ENCODE data around the gene KCNJ6. TPM values are rescaled to one million over a fixed set of nuclear protein-coding genes. Genes with fewer than 3 reads are reported as not detected.
"Not testable (repeated sequence)": the region's sequence is repeated elsewhere in the genome, so short reads cannot be mapped to it uniquely, and the experiment has no call there.

Gene KCNJ6
- total RNA-seq, 2 donors from 2014 or later: not detected

DNA sequence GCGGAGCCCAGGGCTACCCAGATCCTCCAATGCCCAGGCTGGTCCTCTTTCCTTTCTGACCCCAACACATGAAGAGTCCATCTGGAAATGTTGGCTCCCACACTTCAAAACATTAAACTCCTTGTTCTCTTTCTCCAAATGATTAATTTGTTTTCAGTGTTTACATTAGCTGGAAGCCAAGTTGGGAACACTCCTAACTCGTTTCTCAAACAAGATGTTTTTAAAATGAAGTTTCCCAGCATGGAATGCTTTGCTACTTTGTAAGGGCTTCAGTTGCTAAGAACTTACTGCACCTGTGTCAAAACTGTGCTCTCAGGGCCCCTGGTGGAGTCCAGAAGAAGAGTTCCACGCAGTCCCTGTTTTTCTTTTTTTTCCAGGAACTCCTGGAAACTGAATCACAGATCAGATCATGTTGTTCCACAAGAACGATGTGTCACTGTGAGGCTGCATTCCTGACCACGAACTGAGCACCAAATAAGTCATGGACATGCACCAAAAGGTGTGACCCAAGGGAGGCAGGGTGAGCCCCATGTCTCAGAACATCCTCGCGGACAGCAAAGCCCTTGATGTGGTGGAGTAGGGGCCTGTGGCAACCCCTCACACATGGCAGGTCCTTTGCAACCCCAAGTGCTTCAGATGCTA, 257.3 kb downstream of the KCNJ6 start:
- H3K27ac Mint-ChIP-seq: no peak overlapping the region
- peaks cover 5% of the 10 kb centered on the region for H3K4me1 Mint-ChIP-seq (ENCODE audit: low read depth)
- H3K9me3 Mint-ChIP-seq: no peaks in the 10 kb centered on the region
- H3K27me3 Mint-ChIP-seq (ENCODE audit: low read depth): peaks cover 11% of the 10 kb centered on the region
- DNase-seq: no peak
- H3K36me3 Mint-ChIP-seq (ENCODE audit: insufficient read depth in 2 of 2): no peaks in the 10 kb centered on the region
- ATAC-seq (replicated peaks in 1 of 2): no peak
- H3K4me3 Mint-ChIP-seq: no peak overlapping the region

DNA sequence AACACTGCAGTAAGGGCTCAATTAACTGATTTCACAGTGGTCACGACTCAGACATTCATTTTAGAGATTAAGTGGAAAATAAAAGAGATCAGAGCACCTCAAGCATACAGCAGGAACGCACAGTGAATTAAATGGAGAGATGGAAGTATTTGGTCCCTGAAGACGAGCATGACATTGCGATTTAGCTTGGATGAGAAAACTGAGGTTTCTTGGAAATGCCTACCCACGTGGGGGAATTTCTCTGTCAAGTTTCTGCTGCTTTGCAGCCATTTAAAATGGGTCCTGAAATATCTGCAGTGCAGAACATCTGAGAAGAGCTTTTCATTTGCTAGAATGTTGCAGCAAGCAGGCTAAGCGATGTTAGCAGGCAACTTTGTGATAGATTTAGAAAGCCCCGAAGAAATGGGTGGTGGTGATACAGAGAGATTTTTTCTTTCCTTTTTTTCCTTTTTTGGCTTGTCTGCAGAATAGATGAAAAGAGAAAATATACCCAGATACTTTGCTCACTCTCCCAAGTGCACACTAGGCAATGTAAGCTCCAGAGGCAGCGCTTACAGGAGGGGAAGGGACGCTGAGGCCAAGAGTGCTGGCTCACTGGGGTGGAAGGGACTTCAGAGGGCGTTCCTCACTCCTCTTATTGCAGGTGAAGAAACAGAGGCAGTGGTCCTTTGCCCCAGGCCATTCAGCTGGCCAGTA, 258.0 kb downstream of the KCNJ6 start:
- H3K4me3 Mint-ChIP-seq: no peak overlapping the region
- H3K27me3 Mint-ChIP-seq (ENCODE audit: low read depth): peaks cover 11% of the 10 kb centered on the region
- DNase-seq (no peak), ATAC-seq (replicated peaks in 1 of 2) (no peak)
- H3K27ac Mint-ChIP-seq: no peak overlapping the region
- H3K36me3 Mint-ChIP-seq (ENCODE audit: insufficient read depth in 2 of 2): no peaks in the 10 kb centered on the region
- H3K4me1 Mint-ChIP-seq (ENCODE audit: low read depth): peaks cover 5% of the 10 kb centered on the region
- no peaks in the 10 kb centered on the region for H3K9me3 Mint-ChIP-seq

DNA sequence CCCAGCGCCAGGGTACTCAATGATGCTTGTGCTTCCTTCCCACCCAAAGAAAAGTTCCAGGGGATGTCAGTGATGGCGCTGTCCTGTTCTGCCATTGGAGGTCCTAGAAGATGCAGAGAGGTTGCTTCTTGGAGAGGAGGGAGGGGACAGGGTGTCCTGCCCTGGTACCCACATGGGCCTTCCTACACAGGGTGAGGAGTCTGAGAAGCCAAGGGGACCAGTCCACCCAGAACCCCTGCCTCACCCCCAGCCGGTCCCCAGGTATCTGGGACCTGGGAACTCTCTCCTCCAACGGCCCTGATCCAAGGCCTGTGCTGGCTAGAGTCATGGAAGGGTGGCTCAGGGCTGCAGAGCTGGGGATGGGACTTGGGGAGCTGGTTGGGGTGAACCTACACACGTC, 259.4 kb downstream of the KCNJ6 start:
- ATAC-seq (replicated peaks in 1 of 2) (no peak), DNase-seq (no peak)
- peaks cover 11% of the 10 kb centered on the region for H3K27me3 Mint-ChIP-seq (ENCODE audit: low read depth)
- no peak overlapping the region for H3K4me3 Mint-ChIP-seq
- H3K9me3 Mint-ChIP-seq: no peaks in the 10 kb centered on the region
- no peak overlapping the region for H3K27ac Mint-ChIP-seq
- H3K36me3 Mint-ChIP-seq (ENCODE audit: insufficient read depth in 2 of 2): no peaks in the 10 kb centered on the region
- peaks cover 5% of the 10 kb centered on the region for H3K4me1 Mint-ChIP-seq (ENCODE audit: low read depth)

DNA sequence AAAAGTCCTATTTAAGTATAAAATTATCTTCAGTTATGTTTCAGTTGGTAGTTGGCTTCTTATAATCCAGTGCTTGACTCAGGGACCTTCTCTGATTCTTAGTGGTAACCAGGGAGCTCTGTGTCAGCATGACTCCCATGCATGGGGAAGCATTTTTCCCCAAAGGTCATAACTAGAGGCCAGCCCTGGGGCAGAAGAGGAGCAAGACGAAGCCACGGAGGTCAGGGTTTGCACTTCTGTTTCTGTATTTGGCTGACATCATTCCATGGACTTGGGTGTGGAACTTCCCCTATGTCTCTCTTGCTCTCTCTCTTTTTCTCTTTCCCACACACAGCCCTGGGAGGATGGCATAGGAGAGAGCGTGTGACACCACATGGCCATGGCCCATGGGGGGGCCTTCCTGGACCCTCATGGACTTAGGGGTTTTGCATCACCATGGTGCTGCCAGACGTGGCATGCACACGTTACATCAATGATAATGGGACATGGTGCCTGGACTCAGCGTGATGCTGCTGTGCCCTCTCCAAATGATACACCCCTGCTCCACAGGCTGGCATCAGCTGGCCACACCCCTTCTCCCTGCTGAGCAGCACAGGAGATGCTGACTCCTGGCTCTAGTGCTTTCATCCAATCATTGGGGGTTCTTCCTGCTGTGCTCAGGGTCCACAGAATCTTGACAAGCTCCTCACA, 260.5 kb downstream of the KCNJ6 start:
- no peak overlapping the region for H3K4me3 Mint-ChIP-seq
- peaks cover 11% of the 10 kb centered on the region for H3K27me3 Mint-ChIP-seq (ENCODE audit: low read depth)
- no peak for DNase-seq
- no peaks in the 10 kb centered on the region for H3K9me3 Mint-ChIP-seq
- H3K36me3 Mint-ChIP-seq (ENCODE audit: insufficient read depth in 2 of 2): no peaks in the 10 kb centered on the region
- H3K27ac Mint-ChIP-seq: no peak overlapping the region
- H3K4me1 Mint-ChIP-seq (ENCODE audit: low read depth): peaks cover 5% of the 10 kb centered on the region
- no peak for ATAC-seq (replicated peaks in 1 of 2)

DNA sequence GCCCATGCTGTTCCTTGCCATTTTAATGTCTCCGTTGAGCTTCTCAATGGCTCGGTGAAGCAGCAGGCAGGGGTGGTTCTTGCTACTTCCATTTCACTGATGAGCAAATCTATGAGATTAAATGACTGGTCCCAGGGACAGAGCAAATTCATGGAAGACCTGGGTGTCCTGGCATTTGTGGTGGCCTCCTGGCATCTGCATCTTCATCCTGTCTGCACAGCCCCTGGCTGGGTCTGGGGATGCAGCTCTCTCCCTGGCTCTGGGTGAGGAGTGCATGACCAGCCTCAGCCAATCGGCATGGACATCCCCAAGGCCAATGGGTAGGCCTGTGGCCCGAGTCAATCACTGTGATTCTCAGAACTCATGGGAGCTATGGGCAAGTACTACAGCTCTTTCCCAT, 261.7 kb downstream of the KCNJ6 start:
- Mint-ChIP-seq H3K27me3 (ENCODE audit: low read depth) (peaks cover 11% of the 10 kb centered on the region), H3K36me3 (ENCODE audit: insufficient read depth in 2 of 2) (no peaks in the 10 kb centered on the region), H3K4me1 (ENCODE audit: low read depth) (peaks cover 5% of the 10 kb centered on the region), H3K9me3 (no peaks in the 10 kb centered on the region), H3K27ac (no peak overlapping the region), H3K4me3 (no peak overlapping the region)
- DNase-seq: no peak
- ATAC-seq (replicated peaks in 1 of 2): no peak

DNA sequence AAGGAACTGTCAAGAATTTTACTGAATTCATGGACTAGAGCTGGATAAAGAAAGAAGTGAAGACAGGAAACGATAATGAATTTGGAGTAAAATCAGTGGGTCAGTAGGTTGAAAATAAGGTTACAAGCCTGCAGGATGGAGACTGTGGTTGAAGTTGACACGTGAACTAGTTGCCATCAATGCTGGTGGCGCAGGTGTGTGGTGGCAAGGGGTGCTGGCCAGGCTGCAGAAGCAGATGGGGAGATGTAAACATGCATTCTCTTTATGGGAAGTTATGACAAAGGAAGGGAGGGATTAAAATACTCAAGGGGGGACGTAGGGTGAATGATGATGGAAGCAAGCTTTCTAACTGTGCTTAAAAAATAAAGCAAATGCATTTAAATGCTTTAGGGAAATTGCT, 263.1 kb downstream of the KCNJ6 start:
- Mint-ChIP-seq H3K27ac (no peak overlapping the region), H3K4me1 (ENCODE audit: low read depth) (no peaks in the 10 kb centered on the region), H3K27me3 (ENCODE audit: low read depth) (peaks cover 7% of the 10 kb centered on the region), H3K9me3 (no peaks in the 10 kb centered on the region), H3K36me3 (ENCODE audit: insufficient read depth in 2 of 2) (no peaks in the 10 kb centered on the region), H3K4me3 (no peak overlapping the region)
- ATAC-seq (replicated peaks in 1 of 2) (no peak), DNase-seq (no peak)

DNA sequence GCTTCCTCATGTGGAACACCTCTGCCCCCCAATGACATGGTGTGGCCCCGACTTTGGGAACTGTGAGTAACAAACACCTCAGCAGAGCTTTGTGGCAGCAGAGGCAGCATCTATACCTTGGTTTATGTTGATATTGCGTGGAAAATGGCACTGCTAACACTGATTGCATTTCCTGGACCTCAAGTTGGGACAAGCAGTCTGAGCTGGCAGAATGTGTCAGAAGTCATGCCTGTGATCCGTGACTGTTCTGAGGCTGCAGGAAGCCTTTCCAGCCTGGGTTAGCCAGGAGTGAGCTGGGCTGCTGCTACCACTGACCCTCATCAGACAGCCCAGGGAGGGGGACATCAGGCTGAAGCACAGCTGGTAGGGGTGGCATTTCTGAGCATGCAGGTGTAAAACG, 268.5 kb downstream of the KCNJ6 start:
- H3K27ac Mint-ChIP-seq: no peak overlapping the region
- H3K27me3 Mint-ChIP-seq (ENCODE audit: low read depth): peaks cover 21% of the 10 kb centered on the region
- H3K36me3 Mint-ChIP-seq (ENCODE audit: insufficient read depth in 2 of 2): no peaks in the 10 kb centered on the region
- H3K4me3 Mint-ChIP-seq: no peak overlapping the region
- no peaks in the 10 kb centered on the region for H3K9me3 Mint-ChIP-seq
- DNase-seq (no peak), ATAC-seq (replicated peaks in 1 of 2) (no peak)
- H3K4me1 Mint-ChIP-seq (ENCODE audit: low read depth): no peaks in the 10 kb centered on the region

DNA sequence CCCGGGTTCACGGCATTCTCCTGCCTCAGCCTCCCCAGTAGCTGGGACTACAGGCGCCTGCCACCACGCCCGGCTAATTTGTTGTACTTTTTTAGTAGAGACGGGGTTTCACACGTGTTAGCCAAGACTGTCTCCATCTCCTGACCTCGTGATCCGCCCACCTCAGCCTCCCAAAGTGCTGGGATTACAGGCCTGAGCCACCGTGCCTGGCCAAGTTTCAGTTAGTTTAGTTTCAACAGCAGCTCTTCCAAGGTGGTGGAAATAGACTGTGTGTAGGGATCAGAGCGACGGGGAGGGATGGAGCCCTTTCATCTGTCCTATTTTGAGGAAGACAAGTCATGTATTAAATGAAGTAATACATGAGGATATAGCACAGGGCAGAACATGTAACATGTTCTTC, 269.5 kb downstream of the KCNJ6 start:
- not testable (repeated sequence) for H3K9me3 Mint-ChIP-seq; DNase-seq; H3K27ac Mint-ChIP-seq; H3K4me1 Mint-ChIP-seq (ENCODE audit: low read depth); H3K36me3 Mint-ChIP-seq (ENCODE audit: insufficient read depth in 2 of 2); ATAC-seq (replicated peaks in 1 of 2); H3K4me3 Mint-ChIP-seq
- H3K27me3 Mint-ChIP-seq (ENCODE audit: low read depth): peaks cover 32% of the 10 kb centered on the region

DNA sequence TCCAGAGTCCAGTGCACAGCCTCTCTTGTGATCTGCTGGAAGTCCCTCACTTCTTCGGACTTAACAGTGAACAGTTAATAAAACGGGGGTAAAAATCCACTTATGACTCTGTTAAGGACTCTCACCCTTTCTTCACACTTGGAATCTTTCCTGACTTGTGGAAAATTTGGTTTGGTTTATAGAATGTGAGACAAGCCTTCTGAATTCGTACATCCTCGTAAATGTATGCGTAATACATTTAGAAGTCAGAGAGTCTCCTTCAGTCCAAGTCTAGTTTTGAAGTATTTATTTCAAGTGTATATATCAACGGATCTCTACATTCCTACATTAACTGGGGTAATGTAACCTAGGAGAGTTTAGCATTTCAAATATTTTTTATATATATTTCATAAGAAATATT, 270.4 kb downstream of the KCNJ6 start:
- Mint-ChIP-seq H3K9me3 (no peaks in the 10 kb centered on the region), H3K27ac (no peak overlapping the region), H3K4me1 (ENCODE audit: low read depth) (peaks cover 5% of the 10 kb centered on the region), H3K4me3 (no peak overlapping the region), H3K27me3 (ENCODE audit: low read depth) (peaks cover 40% of the 10 kb centered on the region), H3K36me3 (ENCODE audit: insufficient read depth in 2 of 2) (no peaks in the 10 kb centered on the region)
- no peak for ATAC-seq (replicated peaks in 1 of 2)
- no peak for DNase-seq

DNA sequence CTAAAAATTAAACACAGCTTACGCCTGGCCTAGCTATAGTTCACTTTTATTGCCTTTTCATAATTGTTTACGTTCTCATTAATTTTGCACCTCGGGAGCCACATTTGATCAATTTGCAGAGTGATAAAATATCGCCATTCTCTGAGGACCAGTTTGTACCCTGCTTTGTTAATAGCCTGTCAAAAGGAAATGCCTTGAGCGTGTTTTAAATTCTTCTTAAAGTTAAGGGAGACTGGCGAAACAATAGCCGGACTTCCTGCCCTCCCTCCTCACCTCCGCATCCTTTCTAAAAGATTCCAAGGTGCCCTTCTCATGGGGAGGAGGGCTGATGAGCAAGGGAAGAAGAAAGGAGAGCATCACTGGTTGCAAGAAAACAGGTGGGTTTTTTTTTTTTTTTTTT, 271.6 kb downstream of the KCNJ6 start:
- Mint-ChIP-seq H3K27me3 (ENCODE audit: low read depth) (peaks cover 52% of the 10 kb centered on the region), H3K4me3 (no peak overlapping the region), H3K36me3 (ENCODE audit: insufficient read depth in 2 of 2) (no peaks in the 10 kb centered on the region), H3K9me3 (no peaks in the 10 kb centered on the region), H3K27ac (no peak overlapping the region), H3K4me1 (ENCODE audit: low read depth) (peaks cover 13% of the 10 kb centered on the region)
- DNase-seq (no peak), ATAC-seq (replicated peaks in 1 of 2) (no peak)

DNA sequence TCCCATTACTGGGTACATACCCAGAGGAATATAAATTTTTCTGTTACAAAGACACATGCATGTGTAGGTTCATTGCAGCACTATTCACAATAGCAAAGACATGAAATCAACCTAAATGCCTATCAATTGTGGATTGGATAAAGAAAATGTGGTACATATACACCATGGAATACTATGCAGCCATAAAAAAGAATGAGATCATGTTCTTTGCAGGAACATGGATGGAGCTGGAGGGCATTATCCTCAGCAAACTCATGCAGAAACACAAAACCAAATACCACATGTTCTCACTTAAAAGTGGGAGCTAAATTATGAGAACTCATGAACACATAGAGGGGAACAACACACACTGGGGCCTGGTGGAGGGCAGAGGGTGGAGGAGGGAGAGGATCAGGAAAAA, 272.4 kb downstream of the KCNJ6 start:
- H3K4me1 Mint-ChIP-seq (ENCODE audit: low read depth): peaks cover 16% of the 10 kb centered on the region
- not testable (repeated sequence) for H3K27ac Mint-ChIP-seq; ATAC-seq (replicated peaks in 1 of 2); H3K36me3 Mint-ChIP-seq (ENCODE audit: insufficient read depth in 2 of 2); H3K9me3 Mint-ChIP-seq; H3K4me3 Mint-ChIP-seq; DNase-seq
- H3K27me3 Mint-ChIP-seq (ENCODE audit: low read depth): peaks cover 56% of the 10 kb centered on the region

DNA sequence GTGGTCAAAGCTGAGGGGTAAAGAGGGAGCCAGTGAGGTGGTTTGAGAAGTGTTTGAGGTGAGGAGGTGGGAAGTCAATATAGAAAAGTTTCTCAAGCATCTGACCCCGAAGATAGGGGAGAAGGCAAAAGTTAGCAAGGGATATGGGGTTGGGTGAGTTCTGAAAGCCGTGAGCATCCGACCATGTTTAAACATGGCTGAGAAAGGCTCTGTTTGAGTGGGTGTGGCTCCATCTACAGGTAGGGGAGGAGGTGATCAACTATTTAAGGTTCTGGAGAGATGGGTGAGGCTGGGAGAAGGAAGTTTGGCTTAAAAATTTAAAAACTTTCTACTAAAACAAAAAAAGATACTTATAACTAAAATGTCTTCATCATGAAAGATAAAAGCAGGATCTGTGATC, 273.8 kb downstream of the KCNJ6 start:
- DNase-seq (peak; percentile 36 to 47), ATAC-seq (replicated peaks in 1 of 2) (peak; percentile 69 to 77)
- Mint-ChIP-seq H3K4me3 (no peak overlapping the region), H3K27ac (no peak overlapping the region), H3K36me3 (ENCODE audit: insufficient read depth in 2 of 2) (no peaks in the 10 kb centered on the region), H3K4me1 (ENCODE audit: low read depth) (peaks cover 16% of the 10 kb centered on the region), H3K9me3 (no peaks in the 10 kb centered on the region), H3K27me3 (ENCODE audit: low read depth) (peaks cover 55% of the 10 kb centered on the region)

DNA sequence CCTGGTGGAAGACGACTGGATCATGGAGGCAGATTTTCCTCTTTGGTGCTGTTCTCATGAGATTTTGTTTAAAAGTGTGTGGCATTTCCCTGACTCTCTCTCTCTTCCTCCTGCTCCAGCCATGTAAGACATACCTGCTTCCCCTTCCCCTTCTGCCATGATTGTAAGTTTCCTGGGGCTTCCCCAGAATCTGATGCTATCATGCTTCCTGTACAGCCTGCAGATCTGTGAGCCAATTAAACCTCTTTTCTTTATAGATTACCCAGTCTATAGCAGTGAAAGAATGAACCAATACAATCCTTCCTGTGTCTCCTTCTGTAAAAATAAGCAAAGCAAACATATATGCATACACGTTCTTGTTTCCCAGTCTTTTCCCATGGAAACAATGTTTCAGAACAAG, 276.5 kb downstream of the KCNJ6 start:
- Mint-ChIP-seq H3K27ac (no peak overlapping the region), H3K27me3 (ENCODE audit: low read depth) (peaks cover 54% of the 10 kb centered on the region), H3K36me3 (ENCODE audit: insufficient read depth in 2 of 2) (no peaks in the 10 kb centered on the region), H3K4me3 (no peak overlapping the region), H3K9me3 (no peaks in the 10 kb centered on the region), H3K4me1 (ENCODE audit: low read depth) (peaks cover 16% of the 10 kb centered on the region)
- ATAC-seq (replicated peaks in 1 of 2): no peak
- no peak for DNase-seq

All from activated T-cell treated with anti-CD3 and anti-CD28 coated beads, Interleukin-2, amount 50 U/mL, for 72 hours (primary cell).